Calu3 (cell line): ENCODE data around the gene TMEM229B. TPM values are rescaled to one million over a fixed set of nuclear protein-coding genes. Genes with fewer than 3 reads are reported as not detected.

Experiments
- BruUV-seq: library from RNA; stranded (reverse); fragments of 400-500 nt; replicated peaks from 2 replicates; lab custom pipeline; 2021; lab: Mats Ljungman, UMichigan
- CTCF ChIA-PET: fragments of 300-600 bp; sonication (Branson Sonifier 250); formaldehyde crosslinking; loops from one replicate; lab custom pipeline; 2022; ENCODE audit warnings: antibody characterized with exemption; lab: Charles Lee
- DNase-seq: peaks from one replicate; pipeline ENCODE4 v3.0.0; 2022
- H3K27ac Mint-ChIP-seq: one replicate; pipeline ENCODE4 v1.8.0; 2022; ENCODE audit warnings: mixed read lengths; ENCODE audit not compliant: unreplicated experiment
- H3K27me3 Mint-ChIP-seq: one replicate; pipeline ENCODE4 v1.8.0; 2022; ENCODE audit warnings: mixed read lengths; ENCODE audit not compliant: unreplicated experiment
- H3K36me3 Mint-ChIP-seq: one replicate; pipeline ENCODE4 v1.8.0; 2022; ENCODE audit warnings: mild to moderate bottlenecking, moderate library complexity, mixed read lengths; ENCODE audit not compliant: insufficient read depth, unreplicated experiment
- H3K4me1 Mint-ChIP-seq: one replicate; pipeline ENCODE4 v1.8.0; 2022; ENCODE audit warnings: mild to moderate bottlenecking, low read depth, mixed read lengths; ENCODE audit not compliant: unreplicated experiment
- H3K4me3 Mint-ChIP-seq: one replicate; pipeline ENCODE4 v1.8.0; 2022; ENCODE audit warnings: mild to moderate bottlenecking, low read depth, moderate library complexity, mixed read lengths; ENCODE audit not compliant: unreplicated experiment
- H3K9me3 Mint-ChIP-seq: one replicate; pipeline ENCODE4 v1.8.0; 2022; ENCODE audit warnings: low read depth, mixed read lengths; ENCODE audit not compliant: unreplicated experiment
- intact Hi-C: fragments of 100-400 bp; cut with micrococcal nuclease; formaldehyde crosslinking; loops from one replicate; pipeline ENCODE4 v1.10.0; 2022; ENCODE audit not compliant: unreplicated experiment
- total RNA-seq: library from RNA; stranded (reverse); gene quantifications from 2 replicates; pipeline ENCODE4 v1.2.3, GENCODE V29; 2022
- TF ChIP-seq, protein P1 (sequence below): fragments of 200-600 bp; IDR thresholded peaks from one replicate; pipeline ENCODE4 v1.8.0; 2022; ENCODE audit warnings: antibody characterized with exemption; ENCODE audit not compliant: unreplicated experiment

TMEM229B gene
- total RNA-seq, 1 experiment from 2014 or later = 0.76 TPM

DNA sequence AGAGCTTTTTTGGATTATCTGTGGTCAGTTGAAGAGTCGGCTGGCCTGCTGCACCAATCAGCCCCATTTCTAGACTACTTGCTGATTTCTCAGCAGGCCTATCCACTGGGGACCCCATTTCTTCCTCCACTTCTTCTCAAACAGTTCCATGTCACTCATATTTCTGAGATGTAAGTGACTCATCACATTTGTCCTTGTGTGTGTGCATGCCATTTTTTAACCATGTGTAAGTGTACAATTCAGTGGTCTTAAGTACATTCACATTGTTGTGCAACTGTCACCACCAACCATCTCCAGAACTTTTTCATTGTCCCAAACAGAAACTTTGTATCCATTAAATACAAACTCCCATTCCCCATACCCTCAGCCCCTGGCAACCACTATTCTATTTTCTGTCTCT is 14.2 kb downstream of the TMEM229B start:
- no TSS peak for BruUV-seq
- H3K4me1 Mint-ChIP-seq = no peaks in the 10 kb centered on the region
- peaks cover 52% of the 10 kb centered on the region for H3K27me3 Mint-ChIP-seq
- CTCF ChIA-PET = interaction anchor here (0.8 kb wide), 1 partner anchor 12 kb away, joined by 3 read pairs; no protein-coding TSS in a partner anchor
- intact Hi-C loops = no loop called here
- no peaks in the 10 kb centered on the region for H3K36me3 Mint-ChIP-seq
- TF ChIP-seq, protein P1, sequence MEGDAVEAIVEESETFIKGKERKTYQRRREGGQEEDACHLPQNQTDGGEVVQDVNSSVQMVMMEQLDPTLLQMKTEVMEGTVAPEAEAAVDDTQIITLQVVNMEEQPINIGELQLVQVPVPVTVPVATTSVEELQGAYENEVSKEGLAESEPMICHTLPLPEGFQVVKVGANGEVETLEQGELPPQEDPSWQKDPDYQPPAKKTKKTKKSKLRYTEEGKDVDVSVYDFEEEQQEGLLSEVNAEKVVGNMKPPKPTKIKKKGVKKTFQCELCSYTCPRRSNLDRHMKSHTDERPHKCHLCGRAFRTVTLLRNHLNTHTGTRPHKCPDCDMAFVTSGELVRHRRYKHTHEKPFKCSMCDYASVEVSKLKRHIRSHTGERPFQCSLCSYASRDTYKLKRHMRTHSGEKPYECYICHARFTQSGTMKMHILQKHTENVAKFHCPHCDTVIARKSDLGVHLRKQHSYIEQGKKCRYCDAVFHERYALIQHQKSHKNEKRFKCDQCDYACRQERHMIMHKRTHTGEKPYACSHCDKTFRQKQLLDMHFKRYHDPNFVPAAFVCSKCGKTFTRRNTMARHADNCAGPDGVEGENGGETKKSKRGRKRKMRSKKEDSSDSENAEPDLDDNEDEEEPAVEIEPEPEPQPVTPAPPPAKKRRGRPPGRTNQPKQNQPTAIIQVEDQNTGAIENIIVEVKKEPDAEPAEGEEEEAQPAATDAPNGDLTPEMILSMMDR = no peak
- DNase-seq = no peak
- no peak overlapping the region for H3K27ac Mint-ChIP-seq
- H3K4me3 Mint-ChIP-seq = no peak overlapping the region
- H3K9me3 Mint-ChIP-seq = no peaks in the 10 kb centered on the region

DNA sequence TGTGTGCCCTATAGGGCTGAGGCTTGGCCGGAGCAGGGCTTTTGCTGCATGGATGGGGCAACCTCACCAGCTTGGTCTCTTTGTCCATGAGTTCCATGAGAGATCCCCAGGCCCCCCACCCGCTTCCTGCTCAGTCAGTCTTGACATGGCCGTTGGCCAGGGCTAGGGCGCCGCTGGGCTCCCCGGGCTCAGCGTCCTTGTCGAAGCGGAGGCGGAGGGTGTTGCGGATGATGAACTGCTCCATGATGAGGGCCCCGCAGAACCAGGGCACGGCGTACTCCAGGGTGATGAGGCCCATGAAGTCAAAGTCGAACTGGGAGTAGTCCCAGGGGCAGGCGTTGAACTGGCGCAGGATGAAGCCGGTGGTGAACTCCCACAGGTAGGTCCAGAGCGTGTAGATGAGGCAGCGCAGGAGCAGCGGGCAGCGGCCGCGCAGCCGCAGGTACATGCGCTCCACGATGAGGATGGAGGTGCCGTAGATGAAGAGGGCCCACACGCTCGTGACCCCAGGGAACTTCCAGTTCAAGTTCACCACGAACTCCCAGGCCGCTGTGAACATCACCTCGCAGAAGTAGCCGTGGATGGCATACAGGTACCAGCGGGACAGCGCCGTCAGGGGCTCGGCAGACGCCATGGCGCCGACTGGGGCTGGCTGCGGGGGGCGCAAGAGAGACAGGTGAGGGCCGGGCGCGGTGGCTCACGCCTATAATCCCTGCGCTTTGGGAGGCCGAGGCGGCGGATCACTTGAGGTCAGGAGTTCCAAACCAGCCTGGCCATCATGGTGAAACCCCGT is 15.0 kb downstream of the TMEM229B start:
- DNase-seq = no peak
- CTCF ChIA-PET = interaction anchor here (1.6 kb wide), 1 partner anchor 98 kb away, joined by 3 read pairs; no protein-coding TSS in a partner anchor
- TF ChIP-seq, protein P1 = no peak
- BruUV-seq = no TSS peak
- Mint-ChIP-seq H3K9me3 (no peaks in the 10 kb centered on the region), H3K27ac (no peak overlapping the region), H3K4me3 (no peak overlapping the region), H3K4me1 (no peaks in the 10 kb centered on the region), H3K36me3 (no peaks in the 10 kb centered on the region), H3K27me3 (peaks cover 46% of the 10 kb centered on the region)
- intact Hi-C loops = no loop called here

DNA sequence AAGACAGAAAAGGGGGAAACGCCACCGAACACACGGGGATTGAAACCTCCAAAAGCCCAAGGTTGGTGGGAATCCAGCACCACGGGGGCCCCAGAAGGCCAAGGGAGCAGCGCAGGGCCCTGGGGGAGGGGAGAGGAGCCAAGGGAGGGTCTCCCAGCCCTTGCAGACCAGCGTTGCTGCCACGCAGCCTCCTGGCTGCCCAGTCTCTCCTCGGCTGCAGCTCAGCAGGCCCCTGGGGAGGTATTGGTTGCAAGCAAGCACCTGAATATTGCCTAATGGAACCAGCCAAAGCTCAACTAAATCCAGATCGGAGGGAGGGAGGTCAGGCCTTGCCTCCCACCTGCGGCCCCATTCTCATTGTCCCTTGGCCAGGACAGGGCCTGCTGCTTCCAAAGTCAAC is 15.8 kb downstream of the TMEM229B start:
- H3K4me1 Mint-ChIP-seq = no peaks in the 10 kb centered on the region

DNA sequence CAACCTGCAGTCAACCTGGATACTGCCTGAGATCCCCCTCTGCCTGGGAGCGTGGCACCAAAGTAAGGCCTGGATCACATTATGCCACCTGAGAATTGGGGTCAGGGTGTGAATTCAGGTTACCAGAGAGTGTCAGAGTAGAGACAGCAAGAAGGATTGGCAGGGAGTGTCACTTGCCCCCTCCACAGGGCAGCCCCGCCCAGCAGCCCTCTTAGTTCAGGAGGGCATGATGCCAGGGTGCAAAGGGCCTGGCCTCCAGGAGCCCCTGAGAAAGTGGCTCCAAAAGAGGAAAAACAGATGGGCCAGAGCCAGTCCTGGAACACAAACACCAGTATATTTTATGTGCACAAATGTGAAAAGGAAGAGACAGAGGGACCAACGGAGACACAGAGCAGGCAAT is 18.6 kb downstream of the TMEM229B start:
- CTCF ChIA-PET = no interaction called here
- no peak for DNase-seq
- TF ChIP-seq, protein P1 = no peak
- H3K4me1 Mint-ChIP-seq = no peaks in the 10 kb centered on the region
- H3K9me3 Mint-ChIP-seq = no peaks in the 10 kb centered on the region
- BruUV-seq = no TSS peak
- intact Hi-C loops = no loop called here
- H3K36me3 Mint-ChIP-seq = no peaks in the 10 kb centered on the region
- no peak overlapping the region for H3K27ac Mint-ChIP-seq
- peaks cover 32% of the 10 kb centered on the region for H3K27me3 Mint-ChIP-seq
- no peak overlapping the region for H3K4me3 Mint-ChIP-seq

More for the DNA sequence above, 15.8 kb downstream of the TMEM229B start:
- H3K4me3 Mint-ChIP-seq = no peak overlapping the region
- H3K27me3 Mint-ChIP-seq = peaks cover 38% of the 10 kb centered on the region
- TF ChIP-seq, protein P1 = no peak
- no peak for DNase-seq
- no TSS peak for BruUV-seq
- intact Hi-C loops = no loop called here
- no peaks in the 10 kb centered on the region for H3K36me3 Mint-ChIP-seq
- H3K27ac Mint-ChIP-seq = no peak overlapping the region
- H3K9me3 Mint-ChIP-seq = no peaks in the 10 kb centered on the region
- CTCF ChIA-PET = interaction anchor here (1.6 kb wide), 1 partner anchor 99 kb away, joined by 3 read pairs; no protein-coding TSS in a partner anchor
